Activated naive CD4-positive, alpha-beta T cell (primary cell): Measurements from ENCODE around the gene CNTNAP4.

Experiments used
- DNase-seq, 4 experiments: peaks; one replicate each; lab custom pipeline; 2025; lab: John Stamatoyannopoulos, UW

Gene CNTNAP4

DNA sequence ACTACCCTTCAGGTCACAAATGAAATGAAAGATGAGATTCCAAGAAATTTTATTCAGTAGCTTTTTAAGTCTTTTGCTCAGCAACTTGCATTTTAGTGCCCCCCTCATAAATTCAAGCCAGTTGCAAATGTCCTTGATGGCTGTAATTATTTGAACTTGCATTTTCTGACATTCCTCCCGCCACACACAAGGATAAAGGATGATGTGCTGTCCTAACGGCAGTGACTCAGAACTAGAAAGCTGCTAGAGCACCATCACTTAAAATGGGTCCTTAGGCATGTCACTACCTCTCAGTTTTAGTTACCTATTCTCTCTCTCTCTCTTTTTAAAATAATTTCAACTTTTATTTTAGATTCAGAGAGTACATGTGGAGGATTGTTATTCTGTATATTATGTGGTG lies 306.7 kb downstream of the CNTNAP4 start:
- no peak for DNase-seq

DNA sequence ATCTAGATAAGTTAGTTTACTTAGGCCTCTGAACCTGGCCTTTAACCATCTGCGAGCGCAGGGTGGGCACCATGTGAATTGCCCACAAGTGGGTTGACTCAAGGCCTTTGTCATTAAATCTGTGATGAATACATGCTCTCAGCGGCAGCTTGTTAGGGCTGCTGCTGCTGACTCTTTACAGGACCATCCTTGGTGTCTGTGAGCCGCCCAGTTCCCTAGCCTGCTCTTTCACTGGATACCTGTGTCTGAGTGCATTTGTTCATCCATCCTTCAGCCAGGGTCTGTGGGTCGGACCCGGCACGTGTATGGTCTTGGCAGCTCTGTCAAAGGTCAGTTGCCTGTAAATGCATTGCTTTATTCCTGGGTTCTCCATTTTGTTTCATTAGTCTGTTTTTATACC lies 321.3 kb downstream of the CNTNAP4 start:
- DNase-seq, result no peak

DNA sequence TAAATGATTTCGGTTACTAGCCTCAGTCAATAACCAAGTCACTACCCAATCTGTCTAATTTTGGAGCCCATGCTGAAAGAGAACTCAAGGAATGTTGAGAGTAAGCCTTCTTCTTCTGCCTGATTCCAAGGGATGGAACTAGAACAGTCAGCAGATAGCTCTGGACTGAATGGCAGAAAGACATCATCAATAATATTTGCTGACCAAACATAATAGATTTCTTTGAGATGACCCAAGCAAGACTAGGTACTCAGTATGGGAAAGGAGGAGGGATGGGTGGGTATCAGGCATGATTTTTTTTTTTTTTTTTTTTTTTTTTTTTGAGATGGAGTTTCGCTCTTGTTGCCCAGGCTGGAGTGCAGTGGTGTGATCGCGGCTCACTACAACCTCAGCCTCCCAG lies 330.1 kb downstream of the CNTNAP4 start:
- no peak for DNase-seq
